ENCODE results near the gene CACNA2D1.

- TF ChIP-seq SP1 (IDR thresholded peaks at IDR 0.05; ENCODE audit: low read depth) (no peak), POLR2AphosphoS5 (IDR thresholded peaks at IDR 0.05; ENCODE audit: low read depth, low read length) (no peak), CEBPB (IDR thresholded peaks at IDR 0.05; ENCODE audit: low read depth) (no peak), JUND (IDR thresholded peaks at IDR 0.05) (no peak)
- TF ChIP-seq, protein P1, sequence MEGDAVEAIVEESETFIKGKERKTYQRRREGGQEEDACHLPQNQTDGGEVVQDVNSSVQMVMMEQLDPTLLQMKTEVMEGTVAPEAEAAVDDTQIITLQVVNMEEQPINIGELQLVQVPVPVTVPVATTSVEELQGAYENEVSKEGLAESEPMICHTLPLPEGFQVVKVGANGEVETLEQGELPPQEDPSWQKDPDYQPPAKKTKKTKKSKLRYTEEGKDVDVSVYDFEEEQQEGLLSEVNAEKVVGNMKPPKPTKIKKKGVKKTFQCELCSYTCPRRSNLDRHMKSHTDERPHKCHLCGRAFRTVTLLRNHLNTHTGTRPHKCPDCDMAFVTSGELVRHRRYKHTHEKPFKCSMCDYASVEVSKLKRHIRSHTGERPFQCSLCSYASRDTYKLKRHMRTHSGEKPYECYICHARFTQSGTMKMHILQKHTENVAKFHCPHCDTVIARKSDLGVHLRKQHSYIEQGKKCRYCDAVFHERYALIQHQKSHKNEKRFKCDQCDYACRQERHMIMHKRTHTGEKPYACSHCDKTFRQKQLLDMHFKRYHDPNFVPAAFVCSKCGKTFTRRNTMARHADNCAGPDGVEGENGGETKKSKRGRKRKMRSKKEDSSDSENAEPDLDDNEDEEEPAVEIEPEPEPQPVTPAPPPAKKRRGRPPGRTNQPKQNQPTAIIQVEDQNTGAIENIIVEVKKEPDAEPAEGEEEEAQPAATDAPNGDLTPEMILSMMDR (IDR thresholded peaks at IDR 0.05 in 2 of 3, conservative IDR thresholded peaks at IDR 0.05 in 1 of 3; ENCODE audit: borderline replicate concordance in 1 of 3, insufficient read depth in 1 of 3, low read depth in 2 of 3, low read length in 2 of 3), result no peak
These were observed 66.8 kb downstream of the CACNA2D1 start for GRCh38 chr7:82376739-82377138.

Data from HCT116 (cell line).